Right lobe of liver (tissue), 6 donors: ENCODE measurements around the gene CLDN4. TPM values are rescaled to one million over a fixed set of nuclear protein-coding genes. Genes with fewer than 3 reads are reported as not detected.

ENCODE experiments used
- ATAC-seq, 4 donors: fragments of 200-7000 bp; cut with Tn5 transposase; one replicate each; pipeline ENCODE4 v1.9.1; 2020; ENCODE audit warnings: mild to moderate bottlenecking in 4 of 4, moderate library complexity in 4 of 4
- DNase-seq, 3 donors: peaks; one replicate each; pipeline ENCODE4 v3.0.0-alpha.2; 2020
- H3K27ac ChIP-seq, 3 donors: fragments of 200-600 bp; one replicate each; pipeline ENCODE4 v1.8.0; 2022
- H3K27me3 ChIP-seq, 2 donors: fragments of 200-600 bp; one replicate each; pipeline ENCODE4 v1.8.0; 2022
- H3K36me3 ChIP-seq, 4 donors: fragments of 200-600 bp; sonication (generic) in 1 of 4; one replicate each; pipeline versions ENCODE4 v1.5.1 to v1.8.0; 2017 to 2022; ENCODE audit warnings: control low read depth in 1 of 4
- H3K4me1 ChIP-seq, 4 donors: fragments of 200-600 bp; sonication (generic) in 1 of 4; one replicate each; pipeline versions ENCODE4 v1.5.1 to v1.8.0; 2017 to 2022; ENCODE audit warnings: control low read depth in 1 of 4
- H3K4me3 ChIP-seq, 3 donors: fragments of 200-600 bp; one replicate each; pipeline ENCODE4 v1.8.0; 2022
- H3K9me3 ChIP-seq, 4 donors: fragments of 200-600 bp; sonication (generic) in 1 of 4; one replicate each; pipeline versions ENCODE4 v1.5.1 to v1.8.0; 2017 to 2022; ENCODE audit warnings: control low read depth in 1 of 4
- POLR2A ChIP-seq: fragments of 450-650 bp; IDR thresholded peaks from one replicate; pipeline ENCODE4 v1.6.1; 2017; ENCODE audit warnings: antibody characterized with exemption, mild to moderate bottlenecking
- WGBS: methylation state at CpG from one replicate; pipeline ENCODE4 v1.1.6; 2018; ENCODE audit warnings: low coverage, low lambda C conversion rate; ENCODE audit not compliant: insufficient coverage; ENCODE audit errors: missing lambda C conversion rate; 5-methylcytosine and 5-hydroxymethylcytosine counted together
- intact Hi-C, 2 donors: fragments of 100-400 bp; cut with DNase I; formaldehyde crosslinking; loops; one replicate each; pipeline versions ENCODE4 v1.11.2 to v1.14.1; 2022
- total RNA-seq, 6 experiments: library from RNA; depleted of rRNA in 2 of 6; stranded (reverse); fragments of >200 nt in 2 of 6; fragmentation: NEBNext Ultra II Directional in 3 of 6; extraction: Animal tissue kit (Norgen Biotek cat#: 25700) in 3 of 6; gene quantifications; one replicate each; pipeline versions ENCODE4 v1.1.0 to v1.2.4, GENCODE V29; 2016 to 2023
- TF ChIP-seq, protein P1 (sequence below), 4 donors: fragments of 200-600 bp in 3 of 4; fragments of 450-650 bp in 1 of 4; IDR thresholded peaks; one replicate each; pipeline versions ENCODE4 v1.5.1 to v1.8.0; 2016 to 2022; ENCODE audit warnings: antibody characterized with exemption in 4 of 4, mild to moderate bottlenecking in 2 of 4
- donor health status: DM: no; HTN: yes; CAD: no.
- donor health status: DM: no; HTN: no; CAD: no.
- donor health status: DM: no; HTN: no; CAD: no.
- donor health status: DM: no; HTN: yes; CAD: no.
- donor health status: DM: no; HTN: yes; CAD: no.

Gene CLDN4
- total RNA-seq, 6 experiments from 2014 or later: 0.56 to 3.9 (median 1.3) TPM

DNA sequence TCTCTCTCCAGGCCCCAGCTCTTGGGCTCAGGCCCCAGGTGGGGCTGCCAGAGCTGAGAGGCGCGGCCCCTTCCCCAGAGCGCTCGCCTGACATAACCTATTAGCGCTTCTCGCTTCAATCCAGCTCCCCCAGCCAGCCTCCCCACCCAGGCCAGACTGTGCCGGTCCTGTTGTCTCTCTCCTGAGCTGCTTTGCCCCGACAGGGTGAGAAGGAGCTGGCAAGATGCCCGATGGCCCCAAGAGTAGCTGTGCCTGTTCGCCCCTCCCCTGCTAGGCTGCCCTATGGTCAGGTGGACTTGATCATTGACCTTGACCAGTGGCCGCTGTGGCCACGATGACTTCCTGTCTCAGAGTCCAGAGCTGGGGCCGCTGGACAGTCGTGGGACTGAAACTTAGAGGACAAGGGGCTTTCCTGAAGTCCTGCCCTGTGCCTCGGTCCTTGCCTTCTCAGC, 39.3 kb downstream of the CLDN4 start:
- Histone ChIP-seq H3K4me1 (peaks cover 0 to 26% (median 13%) of the 10 kb centered on the region in 4 donors), H3K27me3 (no peaks in the 10 kb centered on the region), H3K27ac (peak overlapping the region; percentile 51 to 87 (median 82)), H3K36me3 (no peaks in the 10 kb centered on the region), H3K9me3 (no peaks in the 10 kb centered on the region), H3K4me3 (peak overlapping the region in 2 of 3 donors; percentile 24 to 50)
- 61% methylated on average over 9 of the region's 15 CpGs for WGBS
- DNase-seq (peak; percentile 80 to 89 (median 88)), ATAC-seq (peak; percentile 68 to 84 (median 76))
- intact Hi-C loops: no loop called here
- peak; percentile 56 for TF ChIP-seq POLR2A
- TF ChIP-seq, protein P1, sequence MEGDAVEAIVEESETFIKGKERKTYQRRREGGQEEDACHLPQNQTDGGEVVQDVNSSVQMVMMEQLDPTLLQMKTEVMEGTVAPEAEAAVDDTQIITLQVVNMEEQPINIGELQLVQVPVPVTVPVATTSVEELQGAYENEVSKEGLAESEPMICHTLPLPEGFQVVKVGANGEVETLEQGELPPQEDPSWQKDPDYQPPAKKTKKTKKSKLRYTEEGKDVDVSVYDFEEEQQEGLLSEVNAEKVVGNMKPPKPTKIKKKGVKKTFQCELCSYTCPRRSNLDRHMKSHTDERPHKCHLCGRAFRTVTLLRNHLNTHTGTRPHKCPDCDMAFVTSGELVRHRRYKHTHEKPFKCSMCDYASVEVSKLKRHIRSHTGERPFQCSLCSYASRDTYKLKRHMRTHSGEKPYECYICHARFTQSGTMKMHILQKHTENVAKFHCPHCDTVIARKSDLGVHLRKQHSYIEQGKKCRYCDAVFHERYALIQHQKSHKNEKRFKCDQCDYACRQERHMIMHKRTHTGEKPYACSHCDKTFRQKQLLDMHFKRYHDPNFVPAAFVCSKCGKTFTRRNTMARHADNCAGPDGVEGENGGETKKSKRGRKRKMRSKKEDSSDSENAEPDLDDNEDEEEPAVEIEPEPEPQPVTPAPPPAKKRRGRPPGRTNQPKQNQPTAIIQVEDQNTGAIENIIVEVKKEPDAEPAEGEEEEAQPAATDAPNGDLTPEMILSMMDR (IDR thresholded peaks at IDR 0.05): no peak

DNA sequence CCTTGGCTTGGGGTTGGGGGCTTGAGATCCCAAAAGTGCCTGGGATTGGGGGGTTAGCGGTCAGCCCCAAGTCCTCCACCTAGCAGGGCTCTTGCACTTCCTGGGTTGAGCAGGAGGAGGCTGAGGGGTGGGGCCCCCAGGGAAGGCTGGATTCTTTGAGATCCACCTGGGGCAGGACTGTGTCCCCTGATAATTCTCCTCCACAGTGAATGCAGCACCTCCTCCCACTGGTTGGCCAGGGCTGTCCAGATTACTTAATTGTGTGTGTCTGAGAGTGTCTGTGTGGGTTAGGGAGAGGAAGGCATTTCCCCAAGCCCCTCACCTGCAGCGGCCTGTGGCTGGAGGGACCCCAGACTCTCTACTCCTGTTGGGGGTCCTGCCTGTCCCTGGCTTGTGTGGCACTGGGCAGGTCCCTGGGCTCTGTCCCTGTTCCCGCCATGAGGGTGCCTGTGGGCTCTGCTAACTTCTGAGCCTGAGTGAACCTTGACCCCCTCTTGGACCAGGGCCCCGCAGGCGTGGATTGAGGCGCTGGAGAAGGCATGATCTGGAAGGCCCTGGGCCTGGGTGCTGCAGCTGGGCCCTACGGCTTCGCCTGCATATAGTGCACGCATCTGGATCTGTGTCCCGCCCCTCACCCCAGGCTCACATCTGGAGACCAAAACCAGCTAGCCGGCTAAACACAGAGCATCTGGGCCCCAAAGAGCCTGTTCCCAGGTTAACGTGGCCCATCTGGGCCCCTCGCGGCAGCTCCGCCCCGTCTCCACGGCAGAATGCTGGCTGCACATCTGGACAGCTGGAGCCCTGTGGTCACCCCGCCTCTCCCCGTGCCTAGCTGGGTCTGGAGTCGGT, 40.6 kb downstream of the CLDN4 start:
- Histone ChIP-seq H3K4me3 (peak overlapping the region; percentile 7 to 50 (median 24)), H3K9me3 (no peaks in the 10 kb centered on the region), H3K36me3 (no peaks in the 10 kb centered on the region), H3K27ac (peak overlapping the region; percentile 51 to 87 (median 82)), H3K27me3 (no peaks in the 10 kb centered on the region), H3K4me1 (peaks cover 0 to 26% (median 13%) of the 10 kb centered on the region in 4 donors)
- TF ChIP-seq, protein P1 (IDR thresholded peaks at IDR 0.05): no peak
- peak; percentile 56 for TF ChIP-seq POLR2A
- ATAC-seq (peak; percentile 84 to 89 (median 87)), DNase-seq (peak; percentile 78 to 92 (median 88))
- intact Hi-C loops: no loop called here
- 83% methylated on average over 3 of the region's 20 CpGs for WGBS

DNA sequence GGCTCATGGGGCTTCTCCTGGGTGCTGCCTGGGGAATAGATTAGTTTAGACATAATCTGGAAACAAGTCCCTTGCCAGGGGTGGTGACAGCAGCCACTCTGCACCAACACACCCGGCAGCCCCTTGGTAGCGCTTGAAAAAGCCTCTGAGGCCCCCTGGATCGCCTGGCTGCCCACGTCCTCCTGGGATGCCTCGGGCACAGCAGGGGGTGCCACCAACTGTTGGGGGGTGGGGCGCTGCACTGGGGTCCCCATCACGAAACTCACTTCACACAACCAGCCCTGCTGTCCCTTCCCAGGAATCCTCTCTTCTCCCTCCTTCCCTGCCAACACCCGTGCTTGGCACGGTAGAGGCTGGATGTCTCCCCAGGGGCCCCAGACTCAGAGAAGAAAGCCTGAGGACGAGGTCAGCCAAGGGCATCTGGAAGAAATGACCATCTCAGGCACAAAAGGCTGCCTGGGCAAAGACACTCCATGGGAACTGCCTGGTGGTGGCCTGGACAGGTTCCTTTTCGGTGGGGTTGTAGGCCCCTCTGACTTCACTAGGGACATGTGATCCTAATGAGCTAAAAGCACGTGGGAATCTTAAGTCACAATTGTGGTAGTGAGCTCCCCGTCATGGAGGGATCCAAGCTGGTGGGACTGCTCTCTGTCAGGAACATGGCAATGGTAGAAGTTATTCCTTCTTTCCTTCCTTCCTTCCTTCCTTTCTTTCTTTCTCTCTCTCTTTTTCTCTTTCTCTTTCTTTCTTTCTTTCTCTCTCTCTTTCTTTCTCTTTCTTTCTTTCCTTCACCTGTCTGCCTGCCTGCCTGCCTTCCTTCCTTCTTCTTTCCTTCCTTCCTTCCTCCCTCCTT, 41.5 kb downstream of the CLDN4 start:
- WGBS: 91% methylated on average over 4 of the region's 13 CpGs
- H3K9me3 ChIP-seq: no peaks in the 10 kb centered on the region
- ATAC-seq: no peak
- no peak for DNase-seq
- peaks cover 0 to 26% (median 13%) of the 10 kb centered on the region in 4 donors for H3K4me1 ChIP-seq
- H3K36me3 ChIP-seq: no peaks in the 10 kb centered on the region
- intact Hi-C loops: no loop called here
- H3K27me3 ChIP-seq: no peaks in the 10 kb centered on the region
- no peak overlapping the region for H3K4me3 ChIP-seq
- TF ChIP-seq, protein P1 (IDR thresholded peaks at IDR 0.05): no peak
- TF ChIP-seq POLR2A: no peak
- H3K27ac ChIP-seq: peak overlapping the region in 2 of 3 donors; percentile 82 to 87

DNA sequence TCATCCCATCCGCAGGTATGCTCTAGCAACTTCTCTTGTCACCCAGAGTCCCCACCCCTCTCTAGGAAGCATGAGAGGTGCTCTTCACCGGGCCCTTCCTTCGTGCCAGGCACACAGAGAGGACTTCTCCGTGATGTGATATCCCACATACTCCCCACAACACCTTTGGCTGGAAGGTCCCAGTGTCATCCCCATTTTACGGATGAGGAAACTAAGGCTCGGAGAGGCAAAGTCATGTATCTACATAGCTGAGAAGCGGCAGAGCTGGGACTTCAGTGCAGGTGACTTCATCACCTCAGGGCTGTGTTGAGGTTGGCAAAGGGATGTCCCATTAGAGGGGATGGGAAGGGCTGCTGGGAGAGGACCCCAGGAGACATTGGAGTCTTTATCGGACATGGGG, 45.6 kb downstream of the CLDN4 start:
- intact Hi-C loops: no loop called here
- Histone ChIP-seq H3K27me3 (no peaks in the 10 kb centered on the region), H3K27ac (no peak overlapping the region), H3K4me3 (no peak overlapping the region), H3K9me3 (no peaks in the 10 kb centered on the region), H3K4me1 (peaks cover 0 to 30% (median 14%) of the 10 kb centered on the region in 4 donors), H3K36me3 (no peaks in the 10 kb centered on the region)
- DNase-seq: no peak
- TF ChIP-seq POLR2A: no peak
- TF ChIP-seq, protein P1 (IDR thresholded peaks at IDR 0.05): no peak
- ATAC-seq: no peak
- WGBS: 100% methylated on average over 4 of the region's 8 CpGs
